GM18507 (cell line): ENCODE measurements around the gene SAFB.

Experiments used
- DNase-seq: peaks from one replicate; pipeline ENCODE4 v3.0.0; 2011; ENCODE audit warnings: low read depth; ENCODE audit not compliant: insufficient read length; ENCODE audit errors: extremely low spot score
- FAIRE-seq: peaks from 2 replicates; lab custom pipeline; 2011; peaks lifted over from hg19 to GRCh38; lab: Jason Lieb, UNC

The SAFB gene

GRCh38 chr19:5652261-5652660 lies 29.4 kb downstream of the SAFB start:
- no peak for DNase-seq
- FAIRE-seq = no peak

GRCh38 chr19:5654931-5655330 lies 32.0 kb downstream of the SAFB start:
- DNase-seq (no peak), FAIRE-seq (no peak)

- FAIRE-seq = no peak
- no peak for DNase-seq
These were observed 32.5 kb downstream of the SAFB start for GRCh38 chr19:5655412-5655811.

GRCh38 chr19:5661483-5661882 lies 38.6 kb downstream of the SAFB start:
- FAIRE-seq (no peak), DNase-seq (no peak)

- DNase-seq = no peak
- FAIRE-seq = no peak
These were observed 41.0 kb downstream of the SAFB start for GRCh38 chr19:5663904-5664303.

GRCh38 chr19:5664515-5664914 lies 41.6 kb downstream of the SAFB start:
- FAIRE-seq = no peak

GRCh38 chr19:5665781-5666513 lies 43.1 kb downstream of the SAFB start:
- DNase-seq (no peak), FAIRE-seq (peak; percentile 88)

More at GRCh38 chr19:5664515-5664914, 41.6 kb downstream of the SAFB start:
- DNase-seq = no peak

GRCh38 chr19:5666921-5667610 lies 44.2 kb downstream of the SAFB start:
- DNase-seq (no peak), FAIRE-seq (no peak)

- no peak for FAIRE-seq
- no peak for DNase-seq
These were observed 44.9 kb downstream of the SAFB start for GRCh38 chr19:5667751-5668271.

GRCh38 chr19:5669212-5669611 lies 46.3 kb downstream of the SAFB start:
- no peak for FAIRE-seq

GRCh38 chr19:5671600-5671999 lies 48.7 kb downstream of the SAFB start:
- FAIRE-seq = no peak
- DNase-seq = no peak

More at GRCh38 chr19:5669212-5669611, 46.3 kb downstream of the SAFB start:
- DNase-seq = no peak

- no peak for FAIRE-seq
These were observed 50.0 kb downstream of the SAFB start for GRCh38 chr19:5672708-5673459.

GRCh38 chr19:5673752-5674151 lies 50.9 kb downstream of the SAFB start:
- no peak for FAIRE-seq
- DNase-seq = no peak

More at GRCh38 chr19:5672708-5673459, 50.0 kb downstream of the SAFB start:
- DNase-seq = no peak

- FAIRE-seq (no peak), DNase-seq (no peak)
These were observed 51.8 kb downstream of the SAFB start for GRCh38 chr19:5674714-5675113.

GRCh38 chr19:5676105-5676771 lies 53.4 kb downstream of the SAFB start:
- FAIRE-seq = no peak
- no peak for DNase-seq

- no peak for DNase-seq
These were observed 53.9 kb downstream of the SAFB start for GRCh38 chr19:5676772-5677105.

GRCh38 chr19:5677136-5677535 lies 54.3 kb downstream of the SAFB start:
- no peak for DNase-seq

More at GRCh38 chr19:5676772-5677105, 53.9 kb downstream of the SAFB start:
- no peak for FAIRE-seq

GRCh38 chr19:5677580-5677979 lies 54.7 kb downstream of the SAFB start:
- no peak for FAIRE-seq
- DNase-seq = no peak

More at GRCh38 chr19:5677136-5677535, 54.3 kb downstream of the SAFB start:
- no peak for FAIRE-seq

- DNase-seq (no peak), FAIRE-seq (no peak)
These were observed 55.3 kb downstream of the SAFB start for GRCh38 chr19:5678071-5678718.
